A673 (cell line): ENCODE data around the gene SSBP1. TPM values are rescaled to one million over a fixed set of nuclear protein-coding genes. Genes with fewer than 3 reads are reported as not detected.

ENCODE experiments used
- BruUV-seq: library from RNA; stranded (reverse); fragments of 400-500 nt; replicated peaks from 2 replicates; lab custom pipeline; 2021; lab: Mats Ljungman, UMichigan
- CTCF ChIA-PET: fragments of 300-600 bp; sonication (Branson Sonifier 250); formaldehyde crosslinking; loops from one replicate; lab custom pipeline; 2022; ENCODE audit warnings: antibody characterized with exemption; lab: Charles Lee
- POLR2A ChIA-PET: fragments of 300-600 bp; sonication (Branson Sonifier 250); formaldehyde crosslinking; loops from one replicate; lab custom pipeline; 2022; ENCODE audit warnings: antibody characterized with exemption; ENCODE audit not compliant: low non-redundant PET; lab: Charles Lee
- DNase-seq: peaks from one replicate; pipeline ENCODE4 v3.0.0-alpha.2; 2015; ENCODE audit warnings: low spot score
- H3K27ac ChIP-seq: fragments of 200-600 bp; sonication (generic); 2 replicates; pipeline ENCODE4 v1.5.1; 2016; ENCODE audit warnings: mixed run types, low read depth, mild to moderate bottlenecking, mixed read lengths, antibody characterized with exemption, low read length; ENCODE audit not compliant: poor library complexity, severe bottlenecking
- H3K27me3 ChIP-seq: fragments of 200-600 bp; sonication (generic); replicated peaks from 2 replicates; pipeline ENCODE4 v1.6.1; 2017; ENCODE audit warnings: mixed run types, low read depth, mild to moderate bottlenecking, mixed read lengths, antibody characterized with exemption, low read length; ENCODE audit not compliant: insufficient read depth, poor library complexity
- H3K36me3 ChIP-seq: fragments of 200-600 bp; sonication (generic); 2 replicates; pipeline ENCODE4 v1.6.1; 2016; ENCODE audit warnings: mixed run types, mild to moderate bottlenecking, mixed read lengths, antibody characterized with exemption, low read length; ENCODE audit not compliant: insufficient read depth, poor library complexity, severe bottlenecking
- H3K4me1 ChIP-seq: fragments of 200-600 bp; sonication (generic); 2 replicates; pipeline ENCODE4 v1.6.1; 2017; ENCODE audit warnings: mixed run types, mild to moderate bottlenecking, mixed read lengths, antibody characterized with exemption, low read length; ENCODE audit not compliant: insufficient read depth, poor library complexity, severe bottlenecking
- H3K4me3 ChIP-seq: fragments of 200-600 bp; sonication (generic); 2 replicates; pipeline ENCODE4 v1.5.1; 2016; ENCODE audit warnings: low read depth, mixed run types, mild to moderate bottlenecking, mixed read lengths, low read length; ENCODE audit not compliant: poor library complexity, severe bottlenecking
- H3K9me3 ChIP-seq: fragments of 200-600 bp; sonication (generic); 2 replicates; pipeline ENCODE4 v1.6.1; 2016; ENCODE audit warnings: mixed run types, low read depth, mild to moderate bottlenecking, mixed read lengths, antibody characterized with exemption, low read length; ENCODE audit not compliant: poor library complexity, severe bottlenecking
- CTCF ChIP-seq: fragments of 300-800, 200-600 bp; sonication (generic); conservative IDR thresholded peaks from 2 replicates; pipeline ENCODE4 v1.5.1; 2017; ENCODE audit warnings: low read depth, mild to moderate bottlenecking, antibody characterized with exemption, low read length, moderate library complexity, mixed read lengths
- EZH2 ChIP-seq: fragments of 200-600 bp; sonication (generic); IDR thresholded peaks from 2 replicates; pipeline ENCODE4 v1.6.1; 2017; ENCODE audit warnings: borderline replicate concordance, low read depth, mild to moderate bottlenecking, mixed read lengths, antibody characterized with exemption, low read length; ENCODE audit not compliant: poor library complexity, severe bottlenecking
- intact Hi-C: fragments of 100-400 bp; cut with micrococcal nuclease; formaldehyde crosslinking; loops from one replicate; pipeline ENCODE4 v1.10.0; 2022; ENCODE audit not compliant: unreplicated experiment
- total RNA-seq: library from RNA; stranded (reverse); gene quantifications from 2 replicates; pipeline ENCODE4 v1.2.3, GENCODE V29; 2021

The SSBP1 gene
- total RNA-seq, 1 experiment from 2014 or later = 189 TPM

DNA sequence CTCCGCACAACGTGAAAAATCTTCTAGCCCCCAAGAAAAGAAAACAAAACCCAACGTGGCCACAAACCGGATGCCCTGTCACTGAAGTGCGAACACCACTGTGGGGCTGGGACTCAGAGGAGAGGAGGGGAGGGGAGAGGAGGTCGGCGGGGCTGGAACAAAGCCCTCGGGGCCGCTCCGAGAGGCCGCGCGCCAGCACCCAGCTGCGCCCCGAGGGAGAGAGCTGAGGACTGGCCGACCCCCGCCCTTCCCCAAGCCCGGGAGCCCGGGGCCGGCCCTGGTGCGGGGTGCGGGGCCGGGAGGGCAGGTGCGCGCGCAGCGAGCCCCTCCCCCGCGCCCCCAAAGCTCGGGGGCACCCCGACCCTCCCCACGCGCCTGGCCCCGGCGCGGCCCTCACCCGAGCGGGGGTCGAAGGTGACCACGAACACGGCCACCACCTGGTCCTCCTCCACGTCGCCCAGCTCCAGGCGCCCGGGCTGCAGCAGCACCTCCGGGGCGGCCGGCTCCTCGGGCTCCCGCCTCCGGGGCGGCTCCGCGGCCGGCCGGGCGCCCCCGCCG, 36.6 kb upstream of the SSBP1 start:
- Histone ChIP-seq H3K27ac (peak overlapping the region; percentile 61), H3K9me3 (no peaks in the 10 kb centered on the region), H3K4me3 (peak overlapping the region; percentile 87), H3K4me1 (peaks cover 6% of the 10 kb centered on the region), H3K27me3 (no peaks in the 10 kb centered on the region), H3K36me3 (no peaks in the 10 kb centered on the region)
- ChIA-PET CTCF (no interaction called here), POLR2A (no interaction called here)
- peak; percentile 57 for DNase-seq
- no TSS peak for BruUV-seq
- no peak for TF ChIP-seq EZH2
- TF ChIP-seq CTCF = no peak
- intact Hi-C loops = loop anchor here (5.0 kb wide), 1 partner anchor 36 kb away; the partner anchor contains the start of gene SSBP1

- TF ChIP-seq EZH2 (no peak), CTCF (no peak)
- no peaks in the 10 kb centered on the region for H3K36me3 ChIP-seq
- H3K9me3 ChIP-seq = no peaks in the 10 kb centered on the region
- H3K4me1 ChIP-seq = peaks cover 6% of the 10 kb centered on the region
- BruUV-seq = no TSS peak
- no peaks in the 10 kb centered on the region for H3K27me3 ChIP-seq
- DNase-seq = peak; percentile 61
- H3K27ac ChIP-seq = peak within 1 kb of the TSS; percentile 61
- POLR2A ChIA-PET = no interaction called here
- peak within 1 kb of the TSS; percentile 87 for H3K4me3 ChIP-seq
- intact Hi-C loops = loop anchor here (5.0 kb wide), 1 partner anchor 35 kb away; the partner anchor contains the start of gene SSBP1
- CTCF ChIA-PET = no interaction called here
These were observed 36.1 kb upstream of the SSBP1 start, which contains the start of gene DENND11 for GRCh38 chr7:141702047-141702567. Gene DENND11, minus strand, starts transcription at chr7:141702166. Its CDS starts 13 bp downstream, at chr7:141702153.

DNA sequence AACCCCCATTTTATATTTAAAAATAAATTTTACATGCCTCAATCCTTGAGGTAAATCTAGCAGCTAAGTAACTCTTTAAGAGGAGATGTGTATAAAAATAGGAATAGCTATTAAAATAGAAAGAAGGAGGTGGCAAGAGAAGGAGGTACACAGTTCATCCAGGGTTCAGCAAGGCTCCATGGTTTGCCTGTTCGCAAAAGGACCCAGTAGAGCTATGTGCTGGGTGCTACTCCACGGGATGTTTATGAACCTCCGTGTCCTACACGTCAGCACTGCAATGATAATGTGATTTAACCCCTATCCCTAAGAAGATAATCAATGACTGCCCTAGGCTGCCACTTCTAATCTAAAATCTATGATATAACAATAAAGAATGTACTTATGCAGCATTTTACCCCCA, 35.3 kb upstream of the SSBP1 start:
- intact Hi-C loops = loop anchor here (5.0 kb wide), 1 partner anchor 34 kb away; the partner anchor contains the start of gene SSBP1
- POLR2A ChIA-PET = no interaction called here
- BruUV-seq = no TSS peak
- CTCF ChIA-PET = no interaction called here
- no peak for DNase-seq
- no peaks in the 10 kb centered on the region for H3K36me3 ChIP-seq
- no peaks in the 10 kb centered on the region for H3K9me3 ChIP-seq
- H3K4me3 ChIP-seq = no peak overlapping the region
- H3K4me1 ChIP-seq = peaks cover 6% of the 10 kb centered on the region
- no peaks in the 10 kb centered on the region for H3K27me3 ChIP-seq
- TF ChIP-seq EZH2 (no peak), CTCF (no peak)
- no peak overlapping the region for H3K27ac ChIP-seq
